Neural cell (in vitro differentiated cells): ENCODE measurements around the gene CD300LF.

ENCODE experiments used
- CTCF ChIP-seq: fragments of 450-650 bp; IDR thresholded peaks from 2 replicates; pipeline ENCODE4 v1.5.1; 2014; ENCODE audit warnings: antibody characterized with exemption, mild to moderate bottlenecking, moderate library complexity; ENCODE audit not compliant: poor library complexity, severe bottlenecking
- EP300 ChIP-seq: fragments of 450-650 bp; conservative IDR thresholded peaks from 2 replicates; pipeline ENCODE4 v1.6.1; 2014; ENCODE audit warnings: antibody characterized with exemption, mild to moderate bottlenecking, moderate library complexity; ENCODE audit not compliant: poor library complexity, severe bottlenecking
- POLR2AphosphoS5 ChIP-seq: IDR thresholded peaks from 2 replicates; pipeline ENCODE4 v1.6.1; 2012
- REST ChIP-seq: IDR thresholded peaks from 2 replicates; pipeline ENCODE4 v1.6.1; 2012; ENCODE audit warnings: borderline replicate concordance

- TF ChIP-seq CTCF: no peak
- TF ChIP-seq REST: no peak
- no peak for TF ChIP-seq EP300
- no peak for TF ChIP-seq POLR2AphosphoS5
Observed at GRCh38 chr17:74679374-74679773, 33.3 kb downstream of the CD300LF start.
